HCT116 (cell line): ENCODE measurements around the gene UXT. TPM values are rescaled to one million over a fixed set of nuclear protein-coding genes. Genes with fewer than 3 reads are reported as not detected.

Experiments used
- ATAC-seq: fragments of 200-7000 bp; cut with Tn5 transposase; 2 replicates; pipeline ENCODE4 v1.9.1; 2020; ENCODE audit warnings: mild to moderate bottlenecking, moderate library complexity
- BruUV-seq: library from RNA; stranded (reverse); fragments of 400-500 nt; replicated peaks from 2 replicates; lab custom pipeline; 2021; lab: Mats Ljungman, UMichigan
- CTCF ChIA-PET: fragments of 300-600 bp; sonication (Branson Sonifier 250); formaldehyde crosslinking; loops from one replicate; lab custom pipeline; 2021; ENCODE audit warnings: antibody characterized with exemption; lab: Charles Lee
- POLR2A ChIA-PET: fragments of 300-600, 350-600 bp; sonication (Branson Sonifier 250); formaldehyde crosslinking; loops from one replicate; lab custom pipeline; 2021; ENCODE audit warnings: antibody characterized with exemption; lab: Charles Lee
- RAD21 ChIA-PET, 2 experiments: fragments of 300-600 bp; sonication (Branson Sonifier 250); formaldehyde crosslinking; loops; one replicate each; lab custom pipeline; 2023; ENCODE audit warnings: low total read pairs in 2 of 2; ENCODE audit not compliant: uncharacterized antibody in 2 of 2, unreplicated experiment in 2 of 2, low non-redundant PET in 1 of 2; lab: Charles Lee
- DNase-seq: peaks from one replicate; pipeline ENCODE4 v3.0.0-alpha.2; 2010; ENCODE audit warnings: low read depth, low spot score
- H2AFZ ChIP-seq: fragments of 200-600 bp; shearing (Covaris generic), sonication (generic); 2 replicates; pipeline ENCODE4 v1.6.1; 2017; ENCODE audit warnings: low read depth, mixed run types, mixed read lengths, antibody characterized with exemption, low read length; ENCODE audit not compliant: poor library complexity, severe bottlenecking
- H3K27ac ChIP-seq: 2 replicates; pipeline ENCODE4 v1.5.1; 2012; ENCODE audit warnings: low read depth, low read length
- H3K27me3 ChIP-seq: fragments of 200-600 bp; sonication (generic); 2 replicates; pipeline ENCODE4 v1.6.1; 2016; ENCODE audit warnings: mixed run types, low read length, mixed read lengths; ENCODE audit not compliant: insufficient read depth
- H3K36me3 ChIP-seq, 2 experiments: fragments of 200-500 bp in 1 of 2; fragments of 200-600 bp in 1 of 2; sonication (Bioruptor generic) in 1 of 2; sonication (generic) in 1 of 2; 2 replicates each; pipeline versions ENCODE4 v1.5.1 to v1.6.1; 2014 to 2016; ENCODE audit warnings: low read length in 2 of 2, inconsistent platforms in 1 of 2, mixed read lengths in 1 of 2, mixed run types in 1 of 2; ENCODE audit not compliant: insufficient read depth in 2 of 2, control insufficient read depth in 1 of 2
- H3K4me1 ChIP-seq, 2 experiments: fragments of 200-600 bp in 1 of 2; sonication (generic) in 1 of 2; 2 replicates each; pipeline versions ENCODE4 v1.5.1 to v1.6.1; 2012 to 2017; ENCODE audit warnings: low read length in 2 of 2, inconsistent platforms in 1 of 2, mild to moderate bottlenecking in 1 of 2, mixed read lengths in 1 of 2, mixed run types in 1 of 2, moderate library complexity in 1 of 2; ENCODE audit not compliant: insufficient read depth in 2 of 2, control insufficient read depth in 1 of 2
- H3K4me2 ChIP-seq: fragments of 200-600 bp; sonication (generic); 2 replicates; pipeline ENCODE4 v1.6.1; 2017; ENCODE audit warnings: mixed run types, low read length, mixed read lengths
- H3K4me3 ChIP-seq, 2 experiments: fragments of 200-600 bp in 1 of 2; sonication (generic) in 1 of 2; replicated peaks in 1 of 2; 2 replicates each; pipeline ENCODE4 v1.5.1; 2011 to 2016; ENCODE audit warnings: low read length in 2 of 2, control low read depth in 1 of 2, low read depth in 1 of 2, mild to moderate bottlenecking in 1 of 2, mixed read lengths in 1 of 2, mixed run types in 1 of 2
- H3K79me2 ChIP-seq: fragments of 200-600 bp; sonication (generic); 2 replicates; pipeline ENCODE4 v1.6.1; 2017; ENCODE audit warnings: mild to moderate bottlenecking, mixed run types, low read length, moderate library complexity, mixed read lengths; ENCODE audit not compliant: insufficient read depth
- H3K9ac ChIP-seq: fragments of 200-600 bp; sonication (generic); 2 replicates; pipeline ENCODE4 v1.6.1; 2016; ENCODE audit warnings: low read length, mixed read lengths
- H3K9me2 ChIP-seq: fragments of 200-600 bp; sonication (generic), shearing (Covaris generic); 2 replicates; pipeline ENCODE4 v1.6.1; 2017; ENCODE audit warnings: mixed run types, mild to moderate bottlenecking, moderate library complexity; ENCODE audit not compliant: insufficient read depth
- H3K9me3 ChIP-seq, 2 experiments: fragments of 200-500 bp in 1 of 2; fragments of 200-600 bp in 1 of 2; sonication (Bioruptor generic) in 1 of 2; sonication (generic) in 1 of 2; 2 replicates each; pipeline ENCODE4 v1.6.1; 2014 to 2017; ENCODE audit warnings: low read length in 2 of 2, mixed read lengths in 2 of 2, inconsistent platforms in 1 of 2, low read depth in 1 of 2, mild to moderate bottlenecking in 1 of 2, mixed run types in 1 of 2, moderate library complexity in 1 of 2; ENCODE audit not compliant: control insufficient read depth in 1 of 2, insufficient read depth in 1 of 2
- H4K20me1 ChIP-seq: fragments of 200-600 bp; sonication (generic), shearing (Covaris generic); 2 replicates; pipeline ENCODE4 v1.6.1; 2017; ENCODE audit warnings: mixed run types, mild to moderate bottlenecking, moderate library complexity; ENCODE audit not compliant: insufficient read depth
- CBX3 ChIP-seq: IDR thresholded peaks from 2 replicates; pipeline ENCODE4 v1.6.1; 2012; ENCODE audit warnings: low read depth
- EGR1 ChIP-seq: IDR thresholded peaks from 2 replicates; pipeline ENCODE4 v1.6.1; 2012; ENCODE audit warnings: low read depth
- FOSL1 ChIP-seq: IDR thresholded peaks from 2 replicates; pipeline ENCODE4 v1.6.1; 2012; ENCODE audit warnings: low read depth
- JUND ChIP-seq: IDR thresholded peaks from 2 replicates; pipeline ENCODE4 v1.6.1; 2012
- RAD21 ChIP-seq: IDR thresholded peaks from 2 replicates; pipeline ENCODE4 v1.6.1; 2012; ENCODE audit warnings: low read depth, mild to moderate bottlenecking
- SP1 ChIP-seq: IDR thresholded peaks from 2 replicates; pipeline ENCODE4 v1.6.1; 2012; ENCODE audit warnings: low read depth
- YY1 ChIP-seq: IDR thresholded peaks from 2 replicates; pipeline ENCODE4 v1.6.1; 2011; ENCODE audit warnings: low read length, low read depth, moderate library complexity, mild to moderate bottlenecking; ENCODE audit not compliant: insufficient replicate concordance; ENCODE audit errors: extremely low read depth
- intact Hi-C: fragments of 100-400 bp; cut with micrococcal nuclease; formaldehyde crosslinking; loops from 2 replicates; pipeline ENCODE4 v1.10.0; 2022
- total RNA-seq: library from RNA; stranded (reverse); gene quantifications from one replicate; pipeline ENCODE4 v1.2.1, GENCODE V29; 2021; ENCODE audit not compliant: unreplicated experiment
- TF ChIP-seq, protein P1 (sequence below), 3 experiments: fragments of 200-600 bp in 1 of 3; sonication (generic) in 1 of 3; IDR thresholded peaks in 2 of 3; conservative IDR thresholded peaks in 1 of 3; 2 replicates each; pipeline ENCODE4 v1.5.1; 2012 to 2017; ENCODE audit warnings: low read depth in 2 of 3, low read length in 2 of 3, antibody characterized with exemption in 1 of 3, borderline replicate concordance in 1 of 3, control low read depth in 1 of 3, mild to moderate bottlenecking in 1 of 3, mixed read lengths in 1 of 3, mixed run types in 1 of 3, moderate library complexity in 1 of 3; ENCODE audit not compliant: insufficient read depth in 1 of 3

UXT gene
- total RNA-seq, 1 experiment from 2014 or later: 106 TPM

DNA sequence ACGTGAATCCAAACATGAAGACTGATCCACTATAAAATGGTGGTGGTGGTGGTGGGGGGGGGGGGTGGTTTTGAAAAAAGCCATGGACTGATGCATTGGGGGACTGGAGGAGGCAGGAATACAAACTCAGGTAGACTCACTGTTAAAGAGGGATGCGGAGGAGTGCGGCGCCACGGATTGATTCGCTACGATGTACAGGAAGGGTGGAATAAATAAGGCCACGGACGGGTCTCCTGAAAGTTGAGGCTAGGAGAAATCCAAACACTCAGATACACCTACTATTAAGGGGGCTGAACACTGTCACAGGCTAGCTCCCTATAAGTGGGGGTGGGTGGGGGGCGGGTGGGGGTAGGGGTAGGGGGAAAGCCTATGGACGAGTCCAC, 9.2 kb downstream of the UXT start (continued):
- TF ChIP-seq SP1: no peak

DNA sequence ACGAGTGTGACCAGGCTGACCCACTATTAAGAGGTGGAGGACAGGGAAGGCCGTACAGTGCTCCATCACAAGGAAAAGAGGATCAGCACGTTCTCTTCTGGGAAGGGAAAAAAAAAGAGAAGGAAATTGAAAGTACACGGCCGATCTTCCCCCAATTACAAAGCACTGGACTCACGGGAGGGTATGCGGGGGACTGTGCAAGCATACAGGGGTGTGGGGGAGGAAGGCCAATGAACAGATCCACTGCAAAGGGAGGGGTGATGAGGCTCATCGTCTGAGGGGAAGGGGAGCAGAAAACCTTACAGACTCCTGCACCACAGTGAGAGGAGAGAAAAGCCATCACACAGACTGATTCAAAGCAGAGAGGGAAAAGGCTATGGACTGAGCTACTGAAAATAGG, 9.7 kb downstream of the UXT start:
- RAD21 ChIA-PET: no interaction called here
- DNase-seq (no peak), ATAC-seq (no peak)
- POLR2A ChIA-PET: no interaction called here
- TF ChIP-seq FOSL1: no peak
- TF ChIP-seq JUND: no peak
- no peak for TF ChIP-seq EGR1
- TF ChIP-seq, protein P1, sequence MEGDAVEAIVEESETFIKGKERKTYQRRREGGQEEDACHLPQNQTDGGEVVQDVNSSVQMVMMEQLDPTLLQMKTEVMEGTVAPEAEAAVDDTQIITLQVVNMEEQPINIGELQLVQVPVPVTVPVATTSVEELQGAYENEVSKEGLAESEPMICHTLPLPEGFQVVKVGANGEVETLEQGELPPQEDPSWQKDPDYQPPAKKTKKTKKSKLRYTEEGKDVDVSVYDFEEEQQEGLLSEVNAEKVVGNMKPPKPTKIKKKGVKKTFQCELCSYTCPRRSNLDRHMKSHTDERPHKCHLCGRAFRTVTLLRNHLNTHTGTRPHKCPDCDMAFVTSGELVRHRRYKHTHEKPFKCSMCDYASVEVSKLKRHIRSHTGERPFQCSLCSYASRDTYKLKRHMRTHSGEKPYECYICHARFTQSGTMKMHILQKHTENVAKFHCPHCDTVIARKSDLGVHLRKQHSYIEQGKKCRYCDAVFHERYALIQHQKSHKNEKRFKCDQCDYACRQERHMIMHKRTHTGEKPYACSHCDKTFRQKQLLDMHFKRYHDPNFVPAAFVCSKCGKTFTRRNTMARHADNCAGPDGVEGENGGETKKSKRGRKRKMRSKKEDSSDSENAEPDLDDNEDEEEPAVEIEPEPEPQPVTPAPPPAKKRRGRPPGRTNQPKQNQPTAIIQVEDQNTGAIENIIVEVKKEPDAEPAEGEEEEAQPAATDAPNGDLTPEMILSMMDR (IDR thresholded peaks at IDR 0.05 in 2 of 3, conservative IDR thresholded peaks at IDR 0.05 in 1 of 3; ENCODE audit: borderline replicate concordance in 1 of 3, insufficient read depth in 1 of 3, low read depth in 2 of 3, low read length in 2 of 3): no peak
- TF ChIP-seq CBX3: no peak
- TF ChIP-seq RAD21: no peak
- Histone ChIP-seq H3K36me3 (peaks cover 0 to 2% of the 10 kb centered on the region in 2 experiments; a peak in 3 of 4 replicates), H3K9me3 (no peaks in the 10 kb centered on the region), H3K79me2 (peaks cover 27% of the 10 kb centered on the region), H4K20me1 (no peaks in the 10 kb centered on the region), H3K4me1 (peaks cover 8 to 20% of the 10 kb centered on the region in 2 experiments; a peak in 3 of 4 replicates), H2AFZ (no peak overlapping the region), H3K9me2 (no peaks in the 10 kb centered on the region), H3K27ac (0 out of 2 replicates have a peak overlapping the region, but pooled peaks have one; percentile 22), H3K9ac (peak overlapping the region; percentile 82), H3K4me3 (peak overlapping the region; percentile 71 to 80), H3K27me3 (no peaks in the 10 kb centered on the region), H3K4me2 (peak overlapping the region; percentile 74)
- intact Hi-C loops: no loop called here
- TSS peak; percentile 31 for BruUV-seq
- CTCF ChIA-PET: no interaction called here

DNA sequence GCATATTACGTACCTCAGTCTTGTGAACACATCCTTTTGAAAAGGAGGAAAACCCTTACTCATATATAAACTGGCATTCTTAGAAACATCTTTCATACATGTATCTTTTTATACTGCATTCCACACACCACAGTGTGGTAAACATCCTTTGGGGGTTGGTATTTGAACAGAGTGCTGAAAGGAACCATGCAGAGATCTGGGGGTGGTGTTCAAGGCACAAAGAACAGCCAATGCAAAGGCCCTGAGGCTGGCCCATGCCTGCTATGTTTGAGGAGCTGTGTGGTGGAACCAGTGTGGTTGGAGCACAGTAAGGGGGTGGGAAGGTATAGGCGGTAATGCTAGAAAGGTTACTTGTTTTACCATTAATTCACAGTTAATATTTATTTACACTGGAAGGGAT, 10.6 kb downstream of the UXT start:
- CTCF ChIA-PET: no interaction called here
- H3K4me2 ChIP-seq: no peak overlapping the region
- no peak for DNase-seq
- no peaks in the 10 kb centered on the region for H3K9me3 ChIP-seq
- no peak for ATAC-seq
- H3K79me2 ChIP-seq: peaks cover 36% of the 10 kb centered on the region
- POLR2A ChIA-PET: no interaction called here
- H3K27me3 ChIP-seq: no peaks in the 10 kb centered on the region
- no peak overlapping the region for H3K9ac ChIP-seq
- H3K36me3 ChIP-seq: peaks cover 0 to 2% of the 10 kb centered on the region in 2 experiments; a peak in 3 of 4 replicates
- no peak overlapping the region for H3K4me3 ChIP-seq
- no peak overlapping the region for H3K27ac ChIP-seq
- no peak overlapping the region for H2AFZ ChIP-seq
- H3K9me2 ChIP-seq: no peaks in the 10 kb centered on the region
- RAD21 ChIA-PET: no interaction called here
- BruUV-seq: no TSS peak
- no peak for TF ChIP-seq YY1
- H4K20me1 ChIP-seq: no peaks in the 10 kb centered on the region
- intact Hi-C loops: no loop called here
- peaks cover 8 to 20% of the 10 kb centered on the region in 2 experiments; a peak in 3 of 4 replicates for H3K4me1 ChIP-seq
